K562 (cell line): ENCODE data around the gene HSPB7. TPM values are rescaled to one million over a fixed set of nuclear protein-coding genes. Genes with fewer than 3 reads are reported as not detected.
"Not testable (repeated sequence)": the region's sequence is repeated elsewhere in the genome, so short reads cannot be mapped to it uniquely, and the experiment has no call there.

Source experiments
- ATAC-seq: fragments of 200-7000 bp; cut with Tn5 transposase; 3 replicates; pipeline ENCODE4 v1.9.1; 2020; ENCODE audit warnings: moderate library complexity
- BruUV-seq: library from RNA; stranded (reverse); fragments of 400-500 nt; replicated peaks from 2 replicates; lab custom pipeline; 2021; lab: Mats Ljungman, UMichigan
- CTCF ChIA-PET: fragments of 300-600 bp; formaldehyde crosslinking; extraction: SDS; loops from one replicate; lab custom pipeline; 2021; ENCODE audit warnings: low intra/inter-chr PET ratio; lab: Yijun Ruan, JAX
- POLR2A ChIA-PET: fragments of 300-600, 350-650 bp; sonication (Branson Sonifier 250); formaldehyde crosslinking; extraction: SDS; loops from one replicate; lab custom pipeline; 2021; ENCODE audit warnings: antibody characterized with exemption, inconsistent platforms; lab: Yijun Ruan, JAX
- DNase-seq, 4 experiments: peaks; one replicate each; pipeline versions ENCODE4 v3.0.0 to v3.0.0-alpha.2; 2011 to 2018; ENCODE audit warnings: low spot score in 3 of 4, mixed read lengths in 3 of 4; ENCODE audit errors: extremely low read depth in 1 of 4
- FAIRE-seq: peaks from 2 replicates; lab custom pipeline; 2011; peaks lifted over from hg19 to GRCh38; lab: Jason Lieb, UNC
- H2AFZ ChIP-seq: 2 replicates; pipeline ENCODE4 v1.6.0; 2011; ENCODE audit warnings: low read depth, low read length, control low read depth, inconsistent platforms
- H3K27ac ChIP-seq: fragments of 200-600 bp; 3 replicates; pipeline ENCODE4 v1.8.0; 2011; ENCODE audit warnings: low read depth, mild to moderate bottlenecking, control low read depth, inconsistent platforms, low read length, moderate library complexity, mixed read lengths; ENCODE audit errors: extremely low read depth
- H3K27me3 ChIP-seq, 2 experiments: fragments of 300-600 bp in 1 of 2; 2 replicates in 1 of 2; 3 replicates in 1 of 2; pipeline versions ENCODE4 v1.6.0 to v1.8.0; 2011; ENCODE audit warnings: inconsistent platforms in 2 of 2, low read length in 2 of 2, mild to moderate bottlenecking in 1 of 2, mixed read lengths in 1 of 2, moderate library complexity in 1 of 2; ENCODE audit not compliant: control insufficient read depth in 2 of 2, insufficient read depth in 2 of 2
- H3K36me3 ChIP-seq: fragments of 300-600 bp; 3 replicates; pipeline ENCODE4 v1.8.0; 2011; ENCODE audit warnings: mild to moderate bottlenecking, low read length, inconsistent platforms; ENCODE audit not compliant: control insufficient read depth, insufficient read depth
- H3K4me1 ChIP-seq, 2 experiments: fragments of 200-600 bp in 1 of 2; replicated peaks in 1 of 2; 2 replicates in 1 of 2; 3 replicates in 1 of 2; pipeline versions ENCODE4 v1.5.1 to v1.8.0; 2011; ENCODE audit warnings: inconsistent platforms in 2 of 2, low read length in 2 of 2, mild to moderate bottlenecking in 1 of 2, mixed read lengths in 1 of 2, moderate library complexity in 1 of 2; ENCODE audit not compliant: control insufficient read depth in 2 of 2, insufficient read depth in 2 of 2
- H3K4me2 ChIP-seq: 2 replicates; pipeline ENCODE4 v1.6.1; 2011; ENCODE audit warnings: low read length, control low read depth, inconsistent platforms, mixed read lengths; ENCODE audit not compliant: insufficient read depth
- H3K4me3 ChIP-seq: fragments of 200-600 bp; sonication (generic), shearing (Covaris generic); 2 replicates; pipeline ENCODE4 v1.5.1; 2016; ENCODE audit warnings: control low read depth, inconsistent platforms
- H3K79me2 ChIP-seq: fragments of 200-600 bp; 3 replicates; pipeline ENCODE4 v1.8.0; 2011; ENCODE audit warnings: low read length, inconsistent platforms; ENCODE audit not compliant: control insufficient read depth, insufficient read depth
- H3K9ac ChIP-seq, 2 experiments: 2 replicates each; pipeline versions ENCODE4 v1.6.0 to v1.6.1; 2011; ENCODE audit warnings: low read depth in 2 of 2, low read length in 2 of 2, control low read depth in 1 of 2, inconsistent platforms in 1 of 2, mild to moderate bottlenecking in 1 of 2, mixed read lengths in 1 of 2; ENCODE audit not compliant: insufficient read depth in 1 of 2
- H3K9me1 ChIP-seq: one replicate; pipeline ENCODE4 v1.6.0; 2011; ENCODE audit warnings: inconsistent platforms, mild to moderate bottlenecking, low read length, moderate library complexity; ENCODE audit not compliant: control insufficient read depth, insufficient read depth
- H3K9me3 ChIP-seq: replicated peaks from 2 replicates; pipeline ENCODE4 v1.5.1; 2011; ENCODE audit warnings: low read depth, low read length, inconsistent platforms; ENCODE audit not compliant: control insufficient read depth, insufficient read depth
- H4K20me1 ChIP-seq: replicated peaks from 2 replicates; pipeline ENCODE4 v1.6.1; 2011; ENCODE audit warnings: low read length, inconsistent platforms, mixed read lengths; ENCODE audit not compliant: control insufficient read depth, insufficient read depth
- BHLHE40 ChIP-seq: IDR thresholded peaks from 2 replicates; pipeline ENCODE4 v1.6.1; 2011; ENCODE audit warnings: low read length, improper control_type of control experiment
- ZFP36 ChIP-seq: fragments of 150-350 bp; IDR thresholded peaks from 2 replicates; pipeline ENCODE4 v1.6.1; 2018; ENCODE audit warnings: low read length, low read depth; ENCODE audit not compliant: partially characterized antibody
- WGBS: fragments of 100-300 bp; shearing (Covaris generic); methylation state at CpG from one replicate; pipeline ENCODE4 v1.1.6; 2016; ENCODE audit warnings: low coverage, mixed read lengths; ENCODE audit not compliant: insufficient coverage; ENCODE audit errors: missing lambda C conversion rate; 5-methylcytosine and 5-hydroxymethylcytosine counted together
- in situ Hi-C: fragments of 300-500 bp; cut with MboI; formaldehyde crosslinking; loops from 4 replicates; pipeline ENCODE4 v1.15.0; 2018; ENCODE audit warnings: inconsistent platforms, mixed read lengths
- intact Hi-C: fragments of 100-400 bp; cut with micrococcal nuclease; formaldehyde crosslinking; loops from 2 replicates; pipeline ENCODE4 v1.14.2; 2022
- polyA plus RNA-seq, 8 experiments: library from polyadenylated mRNA; depleted of rRNA in 4 of 8; stranded (reverse) in 5 of 8; unstranded in 3 of 8; fragments of >200 nt; fragmentation: Nextera tagmentation in 2 of 8; fragmentation: Illumina TruSeq in 1 of 8; extraction: Ambion mirVana in 2 of 8; extraction: Trizol in 1 of 8; gene quantifications; 2 replicates each; pipeline versions ENCODE4 v1.2.1 to v1.2.3, GENCODE V29; 2011 to 2014; ENCODE audit warnings: inconsistent platforms in 1 of 8, missing spikeins in 1 of 8
- total RNA-seq, 7 experiments: library from RNA; depleted of rRNA in 6 of 7; stranded (reverse); fragments of >200 nt in 6 of 7; fragmentation: Illumina TruSeq in 2 of 7; extraction: Trizol in 2 of 7; gene quantifications; 2 replicates each; pipeline versions ENCODE4 v1.2.1 to v1.2.3, GENCODE V29; 2011 to 2021; ENCODE audit warnings: low replicate concordance in 1 of 7
- TF ChIP-seq, protein P1 (sequence below), 2 experiments: IDR thresholded peaks; 2 replicates each; pipeline ENCODE4 v1.6.1; 2011; ENCODE audit warnings: borderline replicate concordance in 1 of 2, control low read depth in 1 of 2, low read depth in 1 of 2, low read length in 1 of 2, mild to moderate bottlenecking in 1 of 2, mixed read lengths in 1 of 2, moderate library complexity in 1 of 2; ENCODE audit not compliant: insufficient read depth in 1 of 2, insufficient read length in 1 of 2, poor library complexity in 1 of 2, severe bottlenecking in 1 of 2; ENCODE audit errors: extremely low read depth in 1 of 2
- TF ChIP-seq, protein P2 (sequence below): sonication (generic); formaldehyde crosslinking; IDR thresholded peaks from 2 replicates; pipeline ENCODE4 v1.9.0; 2022; ENCODE audit warnings: mild to moderate bottlenecking, missing genetic modification reagents

Gene HSPB7
- total and polyA plus RNA-seq, 9 of the 15 experiments (the other 6 are each of a cell fraction or from before 2014, with no cell fraction given): 0.05 to 0.19 (median 0.07) TPM; not detected in 6

DNA sequence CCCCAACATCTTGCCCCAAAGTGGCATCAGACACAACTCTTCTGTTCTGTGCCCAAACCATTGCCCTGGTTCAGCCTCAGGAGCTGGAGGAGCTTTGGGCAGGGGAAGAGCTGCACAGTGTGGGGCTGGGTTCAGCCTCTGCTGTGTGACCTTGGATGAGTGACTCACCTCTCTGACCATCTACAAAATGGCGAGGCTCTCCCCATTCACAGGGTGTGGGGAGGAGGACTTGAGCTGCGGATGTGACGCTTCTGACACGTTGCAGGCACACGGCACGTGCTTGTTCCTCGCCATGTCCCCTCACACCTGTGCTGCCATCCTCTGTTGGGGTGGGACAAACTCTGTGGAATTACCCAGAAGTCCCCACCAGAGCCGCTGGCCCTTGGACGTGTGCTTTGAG is 24.8 kb upstream of the HSPB7 start:
- H2AFZ ChIP-seq, H3K9ac ChIP-seq, in situ Hi-C loops, intact Hi-C loops, H4K20me1 ChIP-seq, DNase-seq, H3K9me1 ChIP-seq, H3K4me2 ChIP-seq, BruUV-seq, H3K4me3 ChIP-seq, CTCF ChIA-PET, H3K79me2 ChIP-seq, H3K27ac ChIP-seq, H3K9me3 ChIP-seq, H3K36me3 ChIP-seq, H3K27me3 ChIP-seq: not testable (repeated sequence)
- POLR2A ChIA-PET: interaction anchor here (0.8 kb wide), 1 partner anchor 14 kb away, joined by 3 read pairs; no protein-coding TSS in a partner anchor
- FAIRE-seq (peak; percentile 87), ATAC-seq (peak; percentile 54)
- 12% methylated on average over 7 of the region's 9 CpGs for WGBS
- TF ChIP-seq, protein P1, sequence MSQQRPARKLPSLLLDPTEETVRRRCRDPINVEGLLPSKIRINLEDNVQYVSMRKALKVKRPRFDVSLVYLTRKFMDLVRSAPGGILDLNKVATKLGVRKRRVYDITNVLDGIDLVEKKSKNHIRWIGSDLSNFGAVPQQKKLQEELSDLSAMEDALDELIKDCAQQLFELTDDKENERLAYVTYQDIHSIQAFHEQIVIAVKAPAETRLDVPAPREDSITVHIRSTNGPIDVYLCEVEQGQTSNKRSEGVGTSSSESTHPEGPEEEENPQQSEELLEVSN (IDR thresholded peaks at IDR 0.05; ENCODE audit: borderline replicate concordance in 1 of 2, extremely low read depth in 1 of 2, insufficient read depth in 1 of 2, insufficient read length in 1 of 2, low read depth in 1 of 2, low read length in 1 of 2, poor library complexity in 1 of 2, severe bottlenecking in 1 of 2): peak in 1 of 2 experiments; percentile 52
- peak; percentile 42 for TF ChIP-seq ZFP36
- TF ChIP-seq, protein P2, sequence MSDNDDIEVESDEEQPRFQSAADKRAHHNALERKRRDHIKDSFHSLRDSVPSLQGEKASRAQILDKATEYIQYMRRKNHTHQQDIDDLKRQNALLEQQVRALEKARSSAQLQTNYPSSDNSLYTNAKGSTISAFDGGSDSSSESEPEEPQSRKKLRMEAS: peak; percentile 32; the same call in 1 of the 2 replicates
- TF ChIP-seq BHLHE40: 0 out of 2 replicates have a peak, but pooled peaks have one; percentile 38
- peaks cover 0 to 49% of the 10 kb centered on the region in 2 experiments; a peak in 3 of 5 replicates for H3K4me1 ChIP-seq
